Thoracic aorta (tissue), 2 donors: ENCODE results near the gene SSR2. TPM values are rescaled to one million over a fixed set of nuclear protein-coding genes. Genes with fewer than 3 reads are reported as not detected.

Experiments used
- ATAC-seq: fragments of 150-250 bp; one replicate; pipeline ENCODE4 v1.8.0; 2017; ENCODE audit warnings: low read depth; ENCODE audit not compliant: insufficient number of reproducible peaks, low FRiP score
- DNase-seq: peaks from one replicate; pipeline ENCODE4 v3.0.0-alpha.2; 2020; ENCODE audit warnings: low spot score
- H3K27ac ChIP-seq, 2 donors: fragments of 200-600 bp; sonication (generic); 1 replicate in 1 of 2; 2 replicates in 1 of 2; pipeline ENCODE4 v1.5.1; 2016; ENCODE audit warnings: mild to moderate bottlenecking in 2 of 2, moderate library complexity in 2 of 2
- H3K27me3 ChIP-seq: fragments of 200-600 bp; sonication (generic); replicated peaks from 2 replicates; pipeline ENCODE4 v1.6.0; 2016; ENCODE audit warnings: mild to moderate bottlenecking; ENCODE audit not compliant: insufficient read depth
- H3K36me3 ChIP-seq: fragments of 200-600 bp; sonication (generic); one replicate; pipeline ENCODE4 v1.5.1; 2016
- H3K4me1 ChIP-seq, 2 donors: fragments of 200-600 bp; sonication (generic); 1 replicate in 1 of 2; 2 replicates in 1 of 2; pipeline versions ENCODE4 v1.5.1 to v1.6.0; 2016; ENCODE audit warnings: low read depth in 2 of 2, mild to moderate bottlenecking in 1 of 2; ENCODE audit not compliant: control insufficient read depth in 1 of 2
- H3K4me3 ChIP-seq: fragments of 200-600 bp; sonication (generic); 2 replicates; pipeline ENCODE4 v1.5.1; 2016; ENCODE audit warnings: mild to moderate bottlenecking
- H3K9me3 ChIP-seq: fragments of 200-600 bp; sonication (generic); 2 replicates; pipeline ENCODE4 v1.5.1; 2016
- total RNA-seq, 2 donors: library from RNA; depleted of rRNA; stranded (reverse); fragments of >200 nt; gene quantifications; one replicate each; pipeline versions ENCODE4 v1.1.0 to v1.2.3, GENCODE V29; 2016
- TF ChIP-seq, protein P1 (sequence below): fragments of 200-600 bp; sonication (generic); IDR thresholded peaks from one replicate; pipeline ENCODE4 v1.5.1; 2019; ENCODE audit warnings: antibody characterized with exemption

The SSR2 gene
- total RNA-seq, 2 donors from 2014 or later, result 132 to 241 TPM

DNA sequence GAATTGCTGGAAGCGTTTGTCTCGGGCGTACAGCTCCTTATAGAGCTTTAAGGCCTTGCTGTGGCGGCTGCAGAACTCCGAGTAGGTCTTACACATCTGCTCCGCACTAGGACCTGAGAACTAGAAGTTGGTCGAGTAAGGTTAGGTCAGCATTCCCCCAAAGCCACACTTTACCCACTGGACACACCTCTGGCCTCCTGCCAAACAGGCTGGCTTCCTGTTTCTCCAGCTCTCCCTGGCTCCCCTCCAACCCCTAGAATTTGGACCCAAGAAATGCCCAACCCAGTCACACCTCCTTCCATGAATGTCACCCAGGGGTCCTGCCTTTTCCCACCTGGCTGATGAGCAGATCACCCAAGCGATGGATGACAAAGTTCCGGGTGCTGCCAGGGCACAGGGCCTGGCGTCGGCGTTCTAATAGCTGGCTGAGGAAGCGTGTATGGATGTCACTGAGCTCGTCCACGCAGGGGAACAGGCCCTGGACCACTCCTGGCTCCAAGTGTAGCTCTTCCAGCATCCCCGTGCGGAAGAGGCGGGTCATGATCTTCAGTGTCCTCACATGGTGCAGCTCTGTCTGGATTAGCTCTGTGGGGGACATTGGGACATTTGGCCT is 58.0 kb downstream of the SSR2 start:
- TF ChIP-seq, protein P1, sequence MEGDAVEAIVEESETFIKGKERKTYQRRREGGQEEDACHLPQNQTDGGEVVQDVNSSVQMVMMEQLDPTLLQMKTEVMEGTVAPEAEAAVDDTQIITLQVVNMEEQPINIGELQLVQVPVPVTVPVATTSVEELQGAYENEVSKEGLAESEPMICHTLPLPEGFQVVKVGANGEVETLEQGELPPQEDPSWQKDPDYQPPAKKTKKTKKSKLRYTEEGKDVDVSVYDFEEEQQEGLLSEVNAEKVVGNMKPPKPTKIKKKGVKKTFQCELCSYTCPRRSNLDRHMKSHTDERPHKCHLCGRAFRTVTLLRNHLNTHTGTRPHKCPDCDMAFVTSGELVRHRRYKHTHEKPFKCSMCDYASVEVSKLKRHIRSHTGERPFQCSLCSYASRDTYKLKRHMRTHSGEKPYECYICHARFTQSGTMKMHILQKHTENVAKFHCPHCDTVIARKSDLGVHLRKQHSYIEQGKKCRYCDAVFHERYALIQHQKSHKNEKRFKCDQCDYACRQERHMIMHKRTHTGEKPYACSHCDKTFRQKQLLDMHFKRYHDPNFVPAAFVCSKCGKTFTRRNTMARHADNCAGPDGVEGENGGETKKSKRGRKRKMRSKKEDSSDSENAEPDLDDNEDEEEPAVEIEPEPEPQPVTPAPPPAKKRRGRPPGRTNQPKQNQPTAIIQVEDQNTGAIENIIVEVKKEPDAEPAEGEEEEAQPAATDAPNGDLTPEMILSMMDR, result no peak
- DNase-seq (no peak), ATAC-seq (no peak)
- Histone ChIP-seq H3K9me3 (no peaks in the 10 kb centered on the region), H3K27ac (peak overlapping the region; percentile 82 to 94), H3K4me1 (peaks cover 27 to 53% of the 10 kb centered on the region in 2 donors), H3K4me3 (no peak overlapping the region), H3K36me3 (peaks cover 71% of the 10 kb centered on the region), H3K27me3 (no peaks in the 10 kb centered on the region)

DNA sequence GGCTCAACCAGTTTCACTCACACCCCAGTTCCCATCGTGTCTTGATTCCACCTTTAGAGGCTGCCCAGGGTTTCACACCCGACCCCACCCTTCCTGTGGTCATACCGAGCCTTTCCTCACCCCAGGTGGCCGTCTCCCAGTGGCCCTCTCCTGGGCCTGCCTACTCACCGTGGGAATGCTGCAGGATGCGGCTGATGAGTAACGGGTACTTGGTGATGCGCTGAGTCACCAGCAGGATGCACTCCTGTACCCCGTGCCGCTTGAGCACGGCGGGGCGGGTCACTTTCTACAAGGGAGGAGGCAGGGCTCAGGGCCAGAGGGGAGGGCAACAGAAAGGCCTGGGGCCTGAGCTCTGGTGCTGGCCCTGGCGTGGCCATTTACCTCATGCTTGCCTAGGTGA is 58.8 kb downstream of the SSR2 start:
- TF ChIP-seq, protein P1, result peak; percentile 34
- ATAC-seq, result peak; percentile 69
- peaks cover 74% of the 10 kb centered on the region for H3K36me3 ChIP-seq
- peak; percentile 78 for DNase-seq
- H3K4me1 ChIP-seq, result peaks cover 19 to 46% of the 10 kb centered on the region in 2 donors
- no peaks in the 10 kb centered on the region for H3K27me3 ChIP-seq
- H3K4me3 ChIP-seq, result no peak overlapping the region
- H3K27ac ChIP-seq, result peak overlapping the region; percentile 82 to 94
- no peaks in the 10 kb centered on the region for H3K9me3 ChIP-seq

DNA sequence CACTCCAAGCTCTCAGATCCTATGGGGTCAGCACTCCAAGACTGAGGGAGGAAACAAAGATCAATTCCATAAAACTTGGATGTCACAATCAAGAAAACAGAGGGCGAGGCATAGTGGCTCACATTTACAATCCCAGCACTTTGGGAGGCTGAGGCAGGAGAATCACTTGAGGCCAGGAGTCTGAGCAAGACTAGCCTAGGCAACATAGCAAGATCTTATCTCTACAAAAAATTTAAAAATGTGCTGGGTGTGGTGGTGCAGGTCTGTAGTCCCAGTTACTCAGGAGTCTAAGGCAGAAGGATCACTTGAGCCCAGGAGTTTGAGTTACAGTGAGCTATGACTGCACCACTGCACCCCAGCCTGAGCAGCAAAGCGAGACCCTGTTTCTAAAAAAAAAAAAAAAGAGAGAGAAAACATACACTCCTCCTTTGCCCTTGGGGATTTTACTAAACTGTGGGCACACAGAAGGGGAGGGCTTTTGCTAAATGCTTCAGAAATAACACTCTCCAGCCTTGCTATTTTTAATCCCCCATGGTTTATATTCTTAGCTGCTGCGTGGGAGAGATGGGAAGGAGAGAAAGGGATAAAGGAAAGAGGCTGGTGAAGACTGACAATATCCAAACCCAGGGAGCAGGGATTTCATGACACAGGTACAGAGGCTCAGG is 60.5 kb downstream of the SSR2 start:
- H3K4me3 ChIP-seq, result no peak overlapping the region
- no peaks in the 10 kb centered on the region for H3K27me3 ChIP-seq
- TF ChIP-seq, protein P1, result no peak
- no peak for DNase-seq
- H3K9me3 ChIP-seq, result no peaks in the 10 kb centered on the region
- H3K4me1 ChIP-seq, result peaks cover 18 to 43% of the 10 kb centered on the region in 2 donors
- peaks cover 75% of the 10 kb centered on the region for H3K36me3 ChIP-seq
- peak overlapping the region; percentile 82 to 94 for H3K27ac ChIP-seq
- no peak for ATAC-seq

Other genes starting within 250 kb of the SSR2 start
- gene GON4L, start 163.7 kb downstream of the SSR2 start, total RNA-seq, result 10 to 100 TPM; 39.3 to 83.2 TPM
- gene SYT11, start 161.4 kb downstream of the SSR2 start, total RNA-seq, result 10 to 100 TPM; 49.5 to 62.4 TPM
- 10 to 100 TPM; 27.1 to 42.8 TPM for gene RIT1, start 109.6 kb downstream of the SSR2 start, total RNA-seq
- 10 to 100 TPM; 50.6 to 56.9 TPM for gene KHDC4, start 86.5 kb downstream of the SSR2 start, total RNA-seq
- gene RXFP4, start 79.3 kb downstream of the SSR2 start, total RNA-seq, result not detected
- 100 to 1,000 TPM; 162 to 166 TPM for gene ARHGEF2, start 42.4 kb downstream of the SSR2 start, total RNA-seq
- 10 to 100 TPM; 21.7 to 36.7 TPM for gene UBQLN4, start 32.8 kb upstream of the SSR2 start, total RNA-seq
- 10 to 100 TPM; 26.4 to 37.0 TPM for gene LAMTOR2, start 33.8 kb upstream of the SSR2 start, total RNA-seq
- gene RAB25, start 40.2 kb upstream of the SSR2 start, total RNA-seq, result not detected
- under 1 TPM in 1 of 2 donors, not detected in 1; 0.42 TPM for gene MEX3A, start 61.5 kb upstream of the SSR2 start, total RNA-seq
- 100 to 1,000 TPM; 740 to 804 TPM for gene LMNA, start 93.8 kb upstream of the SSR2 start, total RNA-seq
- 10 to 100 TPM; 12.7 to 15.8 TPM for gene SEMA4A, start 132.6 kb upstream of the SSR2 start, total RNA-seq
- gene SLC25A44, start 173.2 kb upstream of the SSR2 start, total RNA-seq, result 10 to 100 TPM; 10.7 to 23.7 TPM
- 10 to 100 TPM; 26.4 to 33.2 TPM for gene PMF1, start 192.1 kb upstream of the SSR2 start, total RNA-seq
- not detected for gene BGLAP, start 221.2 kb upstream of the SSR2 start, total RNA-seq
- gene PAQR6, start 227.1 kb upstream of the SSR2 start, total RNA-seq, result 1 to 10 TPM in 1 of 2 donors, under 1 TPM in 1; 0.27 to 2.5 TPM